ENCODE data around the gene IL20RA.

DNA sequence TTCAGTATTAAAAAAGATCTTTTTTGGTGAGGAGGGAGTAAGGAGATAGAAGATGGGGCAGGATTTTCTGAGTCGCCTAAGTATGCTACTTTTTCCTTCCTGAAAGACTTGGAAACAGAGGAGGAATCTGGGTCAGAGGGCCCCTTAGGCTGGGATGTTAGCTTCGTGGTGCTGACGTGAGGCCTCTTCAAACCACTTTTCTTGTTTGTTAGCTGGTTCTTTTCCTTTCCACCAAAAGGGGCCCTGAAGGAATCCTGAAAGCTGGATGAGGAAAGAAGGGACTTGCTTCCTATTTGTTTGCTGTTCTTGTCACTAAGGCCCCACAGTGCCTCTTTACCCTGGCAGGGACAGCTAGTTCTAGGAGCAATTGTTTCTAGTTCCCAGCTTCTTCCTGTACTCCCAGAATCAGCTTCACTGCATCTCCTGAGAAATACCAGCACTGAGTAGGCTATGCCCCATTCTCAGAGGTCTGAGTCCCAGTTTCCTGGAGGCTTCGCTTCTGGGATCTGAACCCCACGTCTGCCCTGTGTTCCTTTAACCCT, 2.2 kb upstream of the IL20RA start:
- TF ChIP-seq, protein P1, sequence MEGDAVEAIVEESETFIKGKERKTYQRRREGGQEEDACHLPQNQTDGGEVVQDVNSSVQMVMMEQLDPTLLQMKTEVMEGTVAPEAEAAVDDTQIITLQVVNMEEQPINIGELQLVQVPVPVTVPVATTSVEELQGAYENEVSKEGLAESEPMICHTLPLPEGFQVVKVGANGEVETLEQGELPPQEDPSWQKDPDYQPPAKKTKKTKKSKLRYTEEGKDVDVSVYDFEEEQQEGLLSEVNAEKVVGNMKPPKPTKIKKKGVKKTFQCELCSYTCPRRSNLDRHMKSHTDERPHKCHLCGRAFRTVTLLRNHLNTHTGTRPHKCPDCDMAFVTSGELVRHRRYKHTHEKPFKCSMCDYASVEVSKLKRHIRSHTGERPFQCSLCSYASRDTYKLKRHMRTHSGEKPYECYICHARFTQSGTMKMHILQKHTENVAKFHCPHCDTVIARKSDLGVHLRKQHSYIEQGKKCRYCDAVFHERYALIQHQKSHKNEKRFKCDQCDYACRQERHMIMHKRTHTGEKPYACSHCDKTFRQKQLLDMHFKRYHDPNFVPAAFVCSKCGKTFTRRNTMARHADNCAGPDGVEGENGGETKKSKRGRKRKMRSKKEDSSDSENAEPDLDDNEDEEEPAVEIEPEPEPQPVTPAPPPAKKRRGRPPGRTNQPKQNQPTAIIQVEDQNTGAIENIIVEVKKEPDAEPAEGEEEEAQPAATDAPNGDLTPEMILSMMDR (IDR thresholded peaks at IDR 0.05), result no peak
- no peak for TF ChIP-seq POLR2A (IDR thresholded peaks at IDR 0.05)
